Measurements from ENCODE around the gene TRAM2. TPM values are rescaled to one million over a fixed set of nuclear protein-coding genes. Genes with fewer than 3 reads are reported as not detected.

TRAM2 gene
- total RNA-seq, 2 donors from 2014 or later, result 19.1 to 21.2 TPM

GRCh38 chr6:52610011-52610410 is 33.2 kb upstream of the TRAM2 start:
- Histone ChIP-seq H3K27ac (peak overlapping the region; percentile 65), H3K36me3 (no peaks in the 10 kb centered on the region), H3K9ac (ENCODE audit: low read depth in 2 of 2, low read length in 2 of 2) (no peak overlapping the region), H3K27me3 (no peaks in the 10 kb centered on the region), H3K4me1 (peaks cover 7% of the 10 kb centered on the region), H3K4me3 (no peak overlapping the region), H3K9me3 (no peaks in the 10 kb centered on the region)
- intact Hi-C loops (cut with DNase I), result no loop called here
- DNase-seq, result peak; percentile 40
- TF ChIP-seq CTCF (IDR thresholded peaks at IDR 0.05), result no peak

GRCh38 chr6:52605610-52606185 is 28.8 kb upstream of the TRAM2 start:
- DNase-seq, result no peak
- Histone ChIP-seq H3K4me1 (no peaks in the 10 kb centered on the region), H3K9ac (ENCODE audit: low read depth in 2 of 2, low read length in 2 of 2) (no peak overlapping the region), H3K27ac (no peak overlapping the region), H3K36me3 (no peaks in the 10 kb centered on the region), H3K4me3 (no peak overlapping the region), H3K9me3 (no peaks in the 10 kb centered on the region), H3K27me3 (no peaks in the 10 kb centered on the region)
- no peak for TF ChIP-seq CTCF (IDR thresholded peaks at IDR 0.05)
- intact Hi-C loops (cut with DNase I), result no loop called here

- Histone ChIP-seq H3K9ac (ENCODE audit: low read depth in 2 of 2, low read length in 2 of 2) (no peak overlapping the region), H3K27ac (no peak overlapping the region), H3K9me3 (no peaks in the 10 kb centered on the region), H3K4me1 (peaks cover under 1% of the 10 kb centered on the region), H3K27me3 (no peaks in the 10 kb centered on the region), H3K4me3 (no peak overlapping the region), H3K36me3 (no peaks in the 10 kb centered on the region)
- intact Hi-C loops (cut with DNase I), result no loop called here
- TF ChIP-seq CTCF (IDR thresholded peaks at IDR 0.05), result no peak
- no peak for DNase-seq
These were observed 26.3 kb upstream of the TRAM2 start for GRCh38 chr6:52603000-52603795.

- Histone ChIP-seq H3K36me3 (no peaks in the 10 kb centered on the region), H3K9me3 (no peaks in the 10 kb centered on the region), H3K27me3 (no peaks in the 10 kb centered on the region), H3K4me1 (peaks cover 3% of the 10 kb centered on the region), H3K9ac (ENCODE audit: low read depth in 2 of 2, low read length in 2 of 2) (no peak overlapping the region), H3K4me3 (no peak overlapping the region), H3K27ac (no peak overlapping the region)
- no peak for DNase-seq
- intact Hi-C loops (cut with DNase I), result loop anchor here (10.0 kb wide), 1 partner anchor 56 kb away; no protein-coding TSS in a partner anchor
- TF ChIP-seq CTCF (IDR thresholded peaks at IDR 0.05), result no peak
These were observed 21.9 kb upstream of the TRAM2 start for GRCh38 chr6:52598824-52599190.

GRCh38 chr6:52598123-52598823 is 21.4 kb upstream of the TRAM2 start:
- intact Hi-C loops (cut with DNase I), result loop anchor here (10.0 kb wide), 1 partner anchor 57 kb away; no protein-coding TSS in a partner anchor
- no peak overlapping the region for H3K27ac ChIP-seq
- no peak overlapping the region for H3K9ac ChIP-seq (ENCODE audit: low read depth in 2 of 2, low read length in 2 of 2)
- TF ChIP-seq CTCF (IDR thresholded peaks at IDR 0.05), result peak; percentile 36
- peak; percentile 52 for DNase-seq
- peaks cover 3% of the 10 kb centered on the region for H3K4me1 ChIP-seq
- H3K4me3 ChIP-seq, result no peak overlapping the region
- no peaks in the 10 kb centered on the region for H3K27me3 ChIP-seq
- H3K36me3 ChIP-seq, result no peaks in the 10 kb centered on the region
- H3K9me3 ChIP-seq, result no peaks in the 10 kb centered on the region

Measured in colonic mucosa (tissue), 4 donors.